ENCODE results near the gene BACH1.

GRCh38 chr21:29346281-29346680, 47.6 kb downstream of the BACH1 start:
- TF ChIP-seq EZH2phosphoT487 (IDR thresholded peaks at IDR 0.05; ENCODE audit: insufficient read depth, low read depth) (no peak), EZH2 (IDR thresholded peaks at IDR 0.05; ENCODE audit: insufficient read depth, poor library complexity, severe bottlenecking) (no peak)
